Measurements from ENCODE around the gene SLC4A4.

The SLC4A4 gene

GRCh38 chr4:71293705-71294104, 45.1 kb upstream of the SLC4A4 start:
- Histone ChIP-seq H3K79me2 (ENCODE audit: control insufficient read depth, low read length) (no peaks in the 10 kb centered on the region), H3K27ac (ENCODE audit: low read depth, low read length) (no peak overlapping the region), H3K36me3 (ENCODE audit: control insufficient read depth, low read length) (no peaks in the 10 kb centered on the region), H3K4me1 (ENCODE audit: control insufficient read depth, low read length) (no peaks in the 10 kb centered on the region), H3K4me3 (ENCODE audit: low read length) (no peak overlapping the region), H3K4me2 (ENCODE audit: low read length) (no peak overlapping the region), H3K9me3 (ENCODE audit: control insufficient read depth, insufficient read depth, low read length) (no peaks in the 10 kb centered on the region), H3K27me3 (ENCODE audit: control insufficient read depth, low read length) (no peaks in the 10 kb centered on the region), H3K9me2 (replicated peaks; ENCODE audit: control insufficient read depth, low read length) (no peaks in the 10 kb centered on the region), H4K20me1 (ENCODE audit: control insufficient read depth, insufficient read depth, low read depth, low read length) (no peaks in the 10 kb centered on the region), H3F3A (ENCODE audit: control insufficient read depth, insufficient read depth) (no peaks in the 10 kb centered on the region)
- TF ChIP-seq EZH2phosphoT487 (IDR thresholded peaks at IDR 0.05; ENCODE audit: borderline replicate concordance, low read length) = no peak
- TF ChIP-seq CTCF (IDR thresholded peaks at IDR 0.05; ENCODE audit: low read depth, low read length, poor library complexity, severe bottlenecking) = no peak

DNA sequence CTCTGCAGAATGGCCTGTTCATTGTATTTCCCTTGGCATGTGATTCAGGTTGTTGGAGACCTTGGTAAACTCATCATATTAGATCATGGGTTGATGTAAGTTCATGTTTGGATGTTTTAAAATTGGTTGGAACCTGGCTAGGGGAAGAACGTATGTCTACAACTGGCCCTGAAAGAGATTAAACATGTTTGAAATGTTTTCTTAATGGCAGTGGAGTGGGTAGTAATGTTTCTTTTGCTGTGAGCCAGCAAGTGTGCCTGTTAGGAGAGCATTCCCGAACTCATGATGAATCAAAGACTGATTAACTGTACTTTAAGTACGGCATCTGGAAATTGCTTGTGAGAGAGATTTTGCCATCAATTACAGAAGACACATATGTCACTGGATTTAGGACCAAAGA, 44.5 kb upstream of the SLC4A4 start:
- Histone ChIP-seq H4K20me1 (ENCODE audit: control insufficient read depth, insufficient read depth, low read depth, low read length) (no peaks in the 10 kb centered on the region), H3F3A (ENCODE audit: control insufficient read depth, insufficient read depth) (no peaks in the 10 kb centered on the region), H3K4me2 (ENCODE audit: low read length) (no peak overlapping the region), H3K4me3 (ENCODE audit: low read length) (no peak overlapping the region), H3K79me2 (ENCODE audit: control insufficient read depth, low read length) (no peaks in the 10 kb centered on the region), H3K4me1 (ENCODE audit: control insufficient read depth, low read length) (no peaks in the 10 kb centered on the region), H3K9me3 (ENCODE audit: control insufficient read depth, insufficient read depth, low read length) (no peaks in the 10 kb centered on the region), H3K27ac (ENCODE audit: low read depth, low read length) (no peak overlapping the region), H3K36me3 (ENCODE audit: control insufficient read depth, low read length) (no peaks in the 10 kb centered on the region), H3K27me3 (ENCODE audit: control insufficient read depth, low read length) (no peaks in the 10 kb centered on the region), H3K9me2 (replicated peaks; ENCODE audit: control insufficient read depth, low read length) (no peaks in the 10 kb centered on the region)
- TF ChIP-seq EZH2phosphoT487 (IDR thresholded peaks at IDR 0.05; ENCODE audit: borderline replicate concordance, low read length) (no peak), CTCF (IDR thresholded peaks at IDR 0.05; ENCODE audit: low read depth, low read length, poor library complexity, severe bottlenecking) (no peak)

GRCh38 chr4:71296945-71297344, 41.9 kb upstream of the SLC4A4 start:
- H3K36me3 ChIP-seq (ENCODE audit: control insufficient read depth, low read length) = no peaks in the 10 kb centered on the region
- H4K20me1 ChIP-seq (ENCODE audit: control insufficient read depth, insufficient read depth, low read depth, low read length) = no peaks in the 10 kb centered on the region
- H3F3A ChIP-seq (ENCODE audit: control insufficient read depth, insufficient read depth) = no peaks in the 10 kb centered on the region
- no peak overlapping the region for H3K4me2 ChIP-seq (ENCODE audit: low read length)
- H3K4me3 ChIP-seq (ENCODE audit: low read length) = no peak overlapping the region
- H3K9me2 ChIP-seq (replicated peaks; ENCODE audit: control insufficient read depth, low read length) = no peaks in the 10 kb centered on the region
- no peaks in the 10 kb centered on the region for H3K27me3 ChIP-seq (ENCODE audit: control insufficient read depth, low read length)
- no peaks in the 10 kb centered on the region for H3K79me2 ChIP-seq (ENCODE audit: control insufficient read depth, low read length)
- no peaks in the 10 kb centered on the region for H3K9me3 ChIP-seq (ENCODE audit: control insufficient read depth, insufficient read depth, low read length)
- no peak overlapping the region for H3K27ac ChIP-seq (ENCODE audit: low read depth, low read length)
- TF ChIP-seq CTCF (IDR thresholded peaks at IDR 0.05; ENCODE audit: low read depth, low read length, poor library complexity, severe bottlenecking) (no peak), EZH2phosphoT487 (IDR thresholded peaks at IDR 0.05; ENCODE audit: borderline replicate concordance, low read length) (no peak)
- no peaks in the 10 kb centered on the region for H3K4me1 ChIP-seq (ENCODE audit: control insufficient read depth, low read length)

GRCh38 chr4:71300362-71300761, 38.5 kb upstream of the SLC4A4 start:
- TF ChIP-seq CTCF (IDR thresholded peaks at IDR 0.05; ENCODE audit: low read depth, low read length, poor library complexity, severe bottlenecking) (no peak), EZH2phosphoT487 (IDR thresholded peaks at IDR 0.05; ENCODE audit: borderline replicate concordance, low read length) (no peak)
- Histone ChIP-seq H3K9me2 (replicated peaks; ENCODE audit: control insufficient read depth, low read length) (no peaks in the 10 kb centered on the region), H3F3A (ENCODE audit: control insufficient read depth, insufficient read depth) (no peaks in the 10 kb centered on the region), H3K4me1 (ENCODE audit: control insufficient read depth, low read length) (no peaks in the 10 kb centered on the region), H4K20me1 (ENCODE audit: control insufficient read depth, insufficient read depth, low read depth, low read length) (no peaks in the 10 kb centered on the region), H3K36me3 (ENCODE audit: control insufficient read depth, low read length) (no peaks in the 10 kb centered on the region), H3K79me2 (ENCODE audit: control insufficient read depth, low read length) (no peaks in the 10 kb centered on the region), H3K27me3 (ENCODE audit: control insufficient read depth, low read length) (no peaks in the 10 kb centered on the region), H3K4me3 (ENCODE audit: low read length) (no peak overlapping the region), H3K4me2 (ENCODE audit: low read length) (no peak overlapping the region), H3K9me3 (ENCODE audit: control insufficient read depth, insufficient read depth, low read length) (no peaks in the 10 kb centered on the region), H3K27ac (ENCODE audit: low read depth, low read length) (no peak overlapping the region)
